SK-N-MC (cell line): ENCODE measurements around the gene EPS15.
A peak's percentile ranks its signal among the peaks of the same experiment; 100 is the strongest.
"Not testable (repeated sequence)": the region's sequence is repeated elsewhere in the genome, so short reads cannot be mapped to it uniquely, and the experiment has no call there.

Experiments used
- DNase-seq: peaks from one replicate; pipeline ENCODE4 v3.0.0-alpha.2; 2011; ENCODE audit warnings: low read depth, low spot score
- H3K27ac ChIP-seq: fragments of 200-600 bp; sonication (generic); 2 replicates; pipeline ENCODE4 v1.5.1; 2016; ENCODE audit warnings: mixed run types
- H3K36me3 ChIP-seq: fragments of 200-600 bp; sonication (generic); 2 replicates; pipeline ENCODE4 v1.6.1; 2017; ENCODE audit warnings: antibody characterized with exemption, low read length, mixed read lengths; ENCODE audit not compliant: insufficient read depth
- H3K4me3 ChIP-seq: fragments of 200-600 bp; sonication (generic); 2 replicates; pipeline ENCODE4 v1.5.1; 2016
- H3K9ac ChIP-seq: fragments of 200-600 bp; sonication (generic); 2 replicates; pipeline ENCODE4 v1.8.0; 2017; ENCODE audit warnings: mixed run types, mixed read lengths; ENCODE audit not compliant: insufficient read length
- H3K9me3 ChIP-seq: fragments of 200-600 bp; sonication (generic); 2 replicates; pipeline ENCODE4 v1.6.1; 2017; ENCODE audit warnings: low read depth, mild to moderate bottlenecking, antibody characterized with exemption, low read length, moderate library complexity, mixed read lengths
- EZH2 ChIP-seq: fragments of 200-600 bp; sonication (generic); IDR thresholded peaks from one replicate; pipeline ENCODE4 v1.6.1; 2017; ENCODE audit warnings: antibody characterized with exemption
- FOXP2 ChIP-seq: optimal IDR thresholded peaks from 2 replicates; pipeline ENCODE3; 2011; ENCODE audit warnings: mild to moderate bottlenecking, moderate library complexity; ENCODE audit not compliant: insufficient read depth; ENCODE audit errors: extremely low read length, control extremely low read depth
- POLR2AphosphoS5 ChIP-seq: IDR thresholded peaks from 2 replicates; pipeline ENCODE4 v1.6.1; 2012; ENCODE audit warnings: mild to moderate bottlenecking, low read depth, low read length, borderline replicate concordance

The EPS15 gene

DNA sequence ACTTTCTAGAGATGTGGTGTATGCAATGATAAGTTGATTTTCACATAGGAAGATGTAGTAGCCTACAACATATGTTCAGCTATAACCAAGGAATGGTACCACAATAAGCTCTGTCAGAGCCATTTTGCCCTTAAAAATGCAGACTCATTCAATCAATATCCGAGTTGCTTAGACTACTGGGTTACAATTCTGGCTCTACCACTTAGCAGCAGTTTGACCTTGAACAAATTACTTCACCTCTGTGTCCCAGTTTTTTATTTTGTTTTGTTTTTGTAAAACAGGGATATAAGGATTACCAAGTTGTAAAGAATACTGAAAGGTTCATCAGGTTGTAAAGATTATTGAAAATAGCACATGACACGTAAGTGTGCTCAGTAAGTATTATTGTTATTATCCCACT, 9.3 kb downstream of the EPS15 start:
- no peaks in the 10 kb centered on the region for H3K36me3 ChIP-seq
- H3K27ac ChIP-seq: no peak overlapping the region
- DNase-seq: no peak
- TF ChIP-seq EZH2 (no peak), POLR2AphosphoS5 (no peak), FOXP2 (no peak)
- H3K4me3 ChIP-seq: no peak overlapping the region
- no peaks in the 10 kb centered on the region for H3K9me3 ChIP-seq
- H3K9ac ChIP-seq: no peak overlapping the region

GRCh38 chr1:51506537-51506936, 12.5 kb downstream of the EPS15 start:
- H3K9me3 ChIP-seq: no peaks in the 10 kb centered on the region
- H3K36me3 ChIP-seq: peaks cover 11% of the 10 kb centered on the region; the same call in 1 of the 2 replicates
- DNase-seq: no peak
- peak overlapping the region; percentile 84 for H3K27ac ChIP-seq
- H3K4me3 ChIP-seq: peak overlapping the region; percentile 72
- TF ChIP-seq FOXP2 (no peak), POLR2AphosphoS5 (no peak), EZH2 (no peak)
- H3K9ac ChIP-seq: peak overlapping the region; percentile 39

GRCh38 chr1:51504806-51505525, 14.1 kb downstream of the EPS15 start:
- Histone ChIP-seq H3K4me3 (no peak overlapping the region), H3K36me3 (peaks cover 11% of the 10 kb centered on the region; the same call in 1 of the 2 replicates), H3K9ac (no peak overlapping the region), H3K27ac (no peak overlapping the region), H3K9me3 (no peaks in the 10 kb centered on the region)
- no peak for DNase-seq
- TF ChIP-seq FOXP2: no peak

- peaks cover 11% of the 10 kb centered on the region; the same call in 1 of the 2 replicates for H3K36me3 ChIP-seq
- not testable (repeated sequence) for H3K4me3 ChIP-seq, DNase-seq, H3K27ac ChIP-seq, H3K9me3 ChIP-seq, H3K9ac ChIP-seq
These were observed 17.8 kb downstream of the EPS15 start for GRCh38 chr1:51501218-51501630.

GRCh38 chr1:51499694-51500093, 19.4 kb downstream of the EPS15 start:
- no peak overlapping the region for H3K4me3 ChIP-seq
- H3K36me3 ChIP-seq: peaks cover 11% of the 10 kb centered on the region; the same call in 1 of the 2 replicates
- H3K27ac ChIP-seq: no peak overlapping the region
- DNase-seq: no peak
- TF ChIP-seq POLR2AphosphoS5 (no peak), EZH2 (no peak), FOXP2 (no peak)
- H3K9me3 ChIP-seq: no peaks in the 10 kb centered on the region
- no peak overlapping the region for H3K9ac ChIP-seq

DNA sequence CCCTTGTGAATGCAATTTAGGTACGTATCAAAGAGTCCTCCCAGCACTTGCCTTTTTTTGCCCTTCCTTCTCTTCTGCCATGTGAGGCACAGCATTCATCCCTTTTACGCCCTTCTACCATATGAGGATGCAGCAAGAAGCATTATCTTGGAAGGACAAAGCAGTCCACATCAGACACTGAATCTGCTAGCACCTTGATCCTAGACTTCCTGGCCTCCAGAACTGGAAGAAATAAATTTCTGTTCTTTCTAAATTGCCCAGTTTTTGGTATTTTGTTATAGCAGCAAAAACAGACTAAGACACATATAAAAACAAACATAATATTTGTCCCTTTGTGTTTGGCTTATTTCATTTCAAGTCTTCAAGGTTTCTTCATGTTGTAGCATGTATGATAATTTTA, 20.1 kb downstream of the EPS15 start:
- H3K27ac ChIP-seq: no peak overlapping the region
- TF ChIP-seq FOXP2 (no peak), EZH2 (no peak), POLR2AphosphoS5 (no peak)
- no peak overlapping the region for H3K4me3 ChIP-seq
- DNase-seq: no peak
- H3K9ac ChIP-seq: no peak overlapping the region
- peaks cover 7% of the 10 kb centered on the region; the same call in 1 of the 2 replicates for H3K36me3 ChIP-seq
- no peaks in the 10 kb centered on the region for H3K9me3 ChIP-seq

DNA sequence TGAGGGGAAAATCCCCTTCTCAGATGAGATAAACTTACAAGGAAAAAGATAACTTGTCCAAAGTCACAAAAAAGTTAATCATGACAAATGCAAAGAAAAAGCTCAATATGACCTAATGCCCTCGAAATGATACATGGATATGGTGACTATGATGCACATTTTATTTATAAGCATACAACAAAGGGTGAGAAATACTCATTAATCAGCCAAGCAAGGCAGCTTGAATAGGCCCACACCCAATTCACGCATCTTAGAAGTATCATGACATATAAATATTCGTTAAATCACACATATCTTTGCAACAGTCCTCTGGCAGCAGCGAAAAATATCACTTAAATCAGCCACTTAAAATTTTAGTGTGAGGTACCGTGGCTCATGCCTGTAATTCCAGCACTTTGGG, 21.7 kb downstream of the EPS15 start:
- TF ChIP-seq EZH2: no peak
- no peak for TF ChIP-seq FOXP2
- no peak for TF ChIP-seq POLR2AphosphoS5
- no peak for DNase-seq
- Histone ChIP-seq H3K4me3 (no peak overlapping the region), H3K9ac (no peak overlapping the region), H3K36me3 (no peaks in the 10 kb centered on the region), H3K27ac (no peak overlapping the region; the same call in 1 of the 2 replicates), H3K9me3 (no peaks in the 10 kb centered on the region)

DNA sequence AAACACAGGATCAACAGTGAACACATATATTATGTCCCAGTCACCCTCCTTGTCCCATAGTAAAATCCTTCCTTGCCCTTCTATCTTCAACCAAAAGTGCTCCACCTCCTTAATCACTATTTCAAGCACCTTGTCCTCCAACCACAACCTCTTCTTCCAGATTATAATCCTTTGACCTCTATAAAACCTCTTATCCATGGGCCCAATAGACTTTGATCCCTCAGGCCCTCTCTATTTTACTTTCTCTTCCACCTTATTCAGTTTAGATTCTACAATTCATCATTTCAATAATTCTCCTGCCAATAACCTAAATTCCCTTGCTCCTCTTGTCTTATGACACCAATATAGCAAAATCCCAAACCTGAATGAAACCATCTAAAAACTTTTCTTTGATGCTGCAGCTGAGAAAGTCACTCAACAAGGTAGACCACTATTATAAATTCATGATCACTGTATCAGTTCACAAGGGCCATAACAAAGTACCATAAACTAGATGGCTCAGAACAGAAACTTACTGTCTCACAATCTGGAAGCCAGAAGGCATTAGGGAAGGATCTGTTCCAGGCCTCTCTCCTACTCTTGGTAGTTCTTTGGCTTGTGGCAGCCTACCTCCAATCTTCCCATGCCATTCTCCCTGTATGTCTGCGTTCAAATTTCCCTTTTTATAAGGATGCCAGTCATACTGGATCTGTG, 24.8 kb downstream of the EPS15 start:
- no peaks in the 10 kb centered on the region for H3K36me3 ChIP-seq
- H3K27ac ChIP-seq: no peak overlapping the region
- H3K9me3 ChIP-seq: no peaks in the 10 kb centered on the region
- TF ChIP-seq POLR2AphosphoS5: no peak
- TF ChIP-seq FOXP2: no peak
- no peak for TF ChIP-seq EZH2
- no peak for DNase-seq
- no peak overlapping the region for H3K9ac ChIP-seq
- H3K4me3 ChIP-seq: no peak overlapping the region
